ENCODE data around the gene RTKN2. TPM values are rescaled to one million over a fixed set of nuclear protein-coding genes. Genes with fewer than 3 reads are reported as not detected.

The RTKN2 gene
- polyA plus RNA-seq, 1 of the 3 experiments (the other 2 are of a cell fraction): 1.4 TPM

DNA sequence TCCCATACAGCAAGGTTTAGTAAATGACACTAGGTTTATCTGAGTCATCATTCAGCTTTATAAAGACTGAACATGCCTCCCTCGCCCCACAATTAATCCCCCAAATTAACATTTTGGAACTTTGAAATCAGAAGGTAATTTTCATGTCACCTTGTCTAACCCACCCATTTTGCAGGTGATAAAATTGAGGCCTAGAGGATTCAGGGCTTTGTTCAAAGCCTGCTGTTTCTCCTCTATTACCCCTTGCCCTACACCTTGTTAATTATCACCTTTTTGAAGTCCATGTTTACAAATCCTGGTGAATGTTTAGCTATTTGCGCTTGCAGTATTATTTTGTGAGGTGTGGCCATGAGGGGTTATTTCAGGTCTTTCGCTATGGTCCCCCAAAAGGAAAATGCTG lies 120.5 kb downstream of the RTKN2 start (continued):
- TF ChIP-seq REST (IDR thresholded peaks at IDR 0.05; ENCODE audit: low read depth, low read length) (no peak), JUND (IDR thresholded peaks at IDR 0.05) (no peak), RXRA (IDR thresholded peaks at IDR 0.05; ENCODE audit: borderline replicate concordance, low read depth) (no peak), SMC3 (IDR thresholded peaks at IDR 0.05; ENCODE audit: low read depth, low read length) (no peak), NRF1 (IDR thresholded peaks at IDR 0.05; ENCODE audit: low read depth, low read length) (no peak)

DNA sequence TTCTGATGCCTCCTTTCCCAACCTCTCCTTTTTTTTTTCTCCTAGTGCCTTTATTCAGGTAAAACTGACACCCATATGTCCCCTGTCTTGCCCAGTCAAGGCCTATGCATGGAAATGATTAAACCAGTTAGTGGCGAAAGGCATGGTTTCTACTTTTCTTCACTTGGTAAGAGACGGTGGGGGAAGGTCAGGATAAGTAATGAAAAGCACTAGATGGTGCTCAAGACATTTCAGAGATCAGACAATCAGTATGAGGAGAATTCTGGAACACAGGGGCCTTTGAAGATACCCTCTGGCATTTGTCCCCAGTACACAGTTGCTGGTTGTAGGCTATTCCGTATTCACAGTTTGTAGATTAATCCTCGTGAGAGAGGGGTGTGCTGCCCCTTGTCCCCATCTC lies 121.2 kb downstream of the RTKN2 start:
- ChIA-PET POLR2A (no interaction called here), CTCF (no interaction called here)
- no peak for DNase-seq
- Histone ChIP-seq H3K27ac (ENCODE audit: low read depth in 2 of 2, low read length in 1 of 2) (no peak overlapping the region), H3K27me3 (ENCODE audit: insufficient read depth) (no peaks in the 10 kb centered on the region), H3K9me2 (no peaks in the 10 kb centered on the region), H3F3A (replicated peaks; ENCODE audit: insufficient read depth) (no peaks in the 10 kb centered on the region), H3K79me2 (ENCODE audit: insufficient read depth) (no peaks in the 10 kb centered on the region), H2AFZ (ENCODE audit: low read depth) (no peak overlapping the region), H3K9ac (no peak overlapping the region), H3K9me3 (0 out of 2 replicates have a peak, but pooled peaks cover 4% of the 10 kb centered on the region), H4K20me1 (ENCODE audit: insufficient read depth) (no peaks in the 10 kb centered on the region), H3K36me3 (replicated peaks in 1 of 2; ENCODE audit: control insufficient read depth in 1 of 2, insufficient read depth in 2 of 2, low read length in 1 of 2) (no peaks in the 10 kb centered on the region), H3K4me3 (ENCODE audit: low read depth in 2 of 2, low read length in 1 of 2) (no peak overlapping the region), H3K4me2 (no peak overlapping the region), H3K4me1 (ENCODE audit: control insufficient read depth in 1 of 2, insufficient read depth in 2 of 2, low read depth in 1 of 2, low read length in 1 of 2) (no peaks in the 10 kb centered on the region)
- 100% methylated on average over 4 of the region's 4 CpGs for WGBS (ENCODE audit: low lambda C conversion rate)
- TF ChIP-seq SMC3 (IDR thresholded peaks at IDR 0.05; ENCODE audit: low read depth, low read length) (no peak), JUND (IDR thresholded peaks at IDR 0.05) (no peak), TAF1 (IDR thresholded peaks at IDR 0.05; ENCODE audit: borderline replicate concordance, low read depth, low read length) (no peak), EP300 (IDR thresholded peaks at IDR 0.05; ENCODE audit: borderline replicate concordance in 1 of 2, low read depth in 1 of 2, low read length in 1 of 2) (no peak), YY1 (IDR thresholded peaks at IDR 0.05; ENCODE audit: low read depth) (no peak), NFIC (IDR thresholded peaks at IDR 0.05; ENCODE audit: borderline replicate concordance) (no peak), ELF1 (IDR thresholded peaks at IDR 0.05) (no peak), USF1 (IDR thresholded peaks at IDR 0.05; ENCODE audit: borderline replicate concordance, low read depth) (no peak), RCOR1 (IDR thresholded peaks at IDR 0.05; ENCODE audit: low read length) (no peak)

- no peaks in the 10 kb centered on the region for H3K79me2 ChIP-seq (ENCODE audit: insufficient read depth)
- TF ChIP-seq GABPA (IDR thresholded peaks at IDR 0.05; ENCODE audit: low read depth): no peak
- TF ChIP-seq RCOR1 (IDR thresholded peaks at IDR 0.05; ENCODE audit: low read length): no peak
- TF ChIP-seq MXI1 (IDR thresholded peaks at IDR 0.05; ENCODE audit: low read depth, low read length): no peak
- no peak for TF ChIP-seq RFX5 (IDR thresholded peaks at IDR 0.05; ENCODE audit: low read length)
- TF ChIP-seq PBX3 (IDR thresholded peaks at IDR 0.05): no peak
- no peak for TF ChIP-seq NFIC (IDR thresholded peaks at IDR 0.05; ENCODE audit: borderline replicate concordance)
- TF ChIP-seq USF1 (IDR thresholded peaks at IDR 0.05; ENCODE audit: borderline replicate concordance, low read depth): no peak
- H3K9ac ChIP-seq: no peak overlapping the region
- no peaks in the 10 kb centered on the region for H3K4me1 ChIP-seq (ENCODE audit: control insufficient read depth in 1 of 2, insufficient read depth in 2 of 2, low read depth in 1 of 2, low read length in 1 of 2)
- WGBS (ENCODE audit: low lambda C conversion rate): 76% methylated on average over 3 of the region's 3 CpGs
- no peak overlapping the region for H3K27ac ChIP-seq (ENCODE audit: low read depth in 2 of 2, low read length in 1 of 2)
- no peaks in the 10 kb centered on the region for H3K9me3 ChIP-seq
- H3K27me3 ChIP-seq (ENCODE audit: insufficient read depth): no peaks in the 10 kb centered on the region
- POLR2A ChIA-PET: no interaction called here
- CTCF ChIA-PET: no interaction called here
- no peak for DNase-seq
- no peaks in the 10 kb centered on the region for H4K20me1 ChIP-seq (ENCODE audit: insufficient read depth)
- peaks cover 9% of the 10 kb centered on the region for H3F3A ChIP-seq (replicated peaks; ENCODE audit: insufficient read depth)
- no peak overlapping the region for H3K4me2 ChIP-seq
- H3K4me3 ChIP-seq (ENCODE audit: low read depth in 2 of 2, low read length in 1 of 2): no peak overlapping the region
- no peak overlapping the region for H2AFZ ChIP-seq (ENCODE audit: low read depth)
- H3K9me2 ChIP-seq: no peaks in the 10 kb centered on the region
- H3K36me3 ChIP-seq (replicated peaks in 1 of 2; ENCODE audit: control insufficient read depth in 1 of 2, insufficient read depth in 2 of 2, low read length in 1 of 2): no peaks in the 10 kb centered on the region
Observed at GRCh38 chr10:62136931-62137330, 131.7 kb downstream of the RTKN2 start.
